ENCODE measurements around the gene UBE3D. TPM values are rescaled to one million over a fixed set of nuclear protein-coding genes. Genes with fewer than 3 reads are reported as not detected.

The UBE3D gene
- total and polyA plus RNA-seq, 2 of the 8 experiments (the other 6 are each of a cell fraction or from before 2014, with no cell fraction given) = 5.7 to 16.3 TPM

DNA sequence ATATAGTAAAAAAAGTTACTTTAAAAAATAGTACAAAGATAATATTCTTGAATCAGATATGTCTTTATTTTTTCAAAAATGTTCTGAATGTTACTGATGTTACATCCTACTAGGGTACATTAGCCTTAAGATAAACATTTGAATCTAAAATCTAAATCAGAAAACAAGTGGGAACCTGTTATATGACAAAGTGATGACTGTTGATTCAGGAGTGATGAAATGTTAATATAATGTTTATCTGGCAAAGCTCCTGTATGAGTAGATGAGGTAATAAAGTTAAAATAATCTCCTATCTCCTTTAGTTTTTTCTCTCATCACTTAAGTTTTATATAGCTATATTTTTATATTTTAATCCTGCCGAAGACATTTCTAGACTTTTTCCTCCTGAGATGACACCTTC is 6.1 kb upstream of the UBE3D start:
- Histone ChIP-seq H2BK12ac (ENCODE audit: low read depth, low read length) (no peak overlapping the region), H3K9me3 (ENCODE audit: insufficient read depth in 2 of 2, low read depth in 1 of 2, low read length in 1 of 2) (no peaks in the 10 kb centered on the region), H4K5ac (ENCODE audit: insufficient read length, low read depth, low read length) (no peak overlapping the region), H3K4me1 (replicated peaks in 1 of 4; ENCODE audit: control insufficient read depth in 3 of 4, insufficient read depth in 4 of 4, low read length in 3 of 4) (peaks cover 0 to 15% (median 4%) of the 10 kb centered on the region in 4 experiments; a peak in 2 of 7 replicates), H3K4ac (replicated peaks; ENCODE audit: insufficient read length, low read depth, low read length) (no peak overlapping the region), H3K9ac (replicated peaks in 1 of 4; ENCODE audit: extremely low read depth in 1 of 4, low read depth in 3 of 4, low read length in 3 of 4) (no peak overlapping the region), H3K36me3 (ENCODE audit: control insufficient read depth in 2 of 4, insufficient read depth in 4 of 4, low read length in 3 of 4) (no peaks in the 10 kb centered on the region), H3K56ac (replicated peaks; ENCODE audit: insufficient read length, low read depth, low read length) (no peak overlapping the region), H3K4me3 (ENCODE audit: extremely low read depth in 1 of 4, insufficient read depth in 2 of 4, low read depth in 3 of 4, low read length in 4 of 4) (no peak overlapping the region), H2BK20ac (ENCODE audit: low read length) (no peak overlapping the region), H4K20me1 (replicated peaks in 1 of 2; ENCODE audit: control insufficient read depth in 1 of 2, insufficient read depth in 2 of 2, low read length in 2 of 2) (no peaks in the 10 kb centered on the region), H3K14ac (ENCODE audit: insufficient read length) (no peak overlapping the region), H2BK5ac (ENCODE audit: low read depth, low read length) (no peak overlapping the region), H3K27ac (ENCODE audit: low read depth, low read length) (no peak overlapping the region), H4K91ac (replicated peaks; ENCODE audit: insufficient read length, low read length) (no peak overlapping the region), H3K4me2 (ENCODE audit: insufficient read depth in 1 of 2, low read depth in 2 of 2, low read length in 2 of 2) (no peak overlapping the region), H2AK5ac (ENCODE audit: low read depth, low read length) (no peak overlapping the region), H2BK15ac (ENCODE audit: low read length) (no peak overlapping the region), H3K18ac (ENCODE audit: extremely low read depth, low read length) (no peak overlapping the region), H3K27me3 (replicated peaks in 1 of 4; ENCODE audit: control insufficient read depth in 3 of 4, extremely low read depth in 1 of 4, insufficient read depth in 3 of 4, low read length in 3 of 4) (no peaks in the 10 kb centered on the region), H2AFZ (ENCODE audit: low read length) (no peak overlapping the region), H2BK120ac (replicated peaks; ENCODE audit: low read depth, low read length) (no peak overlapping the region), H4K8ac (ENCODE audit: extremely low read depth, insufficient read depth, low read length) (no peak overlapping the region), H3K79me1 (ENCODE audit: low read depth, low read length) (no peaks in the 10 kb centered on the region), H3K23ac (ENCODE audit: insufficient read length) (no peak overlapping the region), H3K23me2 (ENCODE audit: low read depth, low read length) (no peaks in the 10 kb centered on the region), H3K79me2 (ENCODE audit: control insufficient read depth in 1 of 2, insufficient read depth in 2 of 2, low read length in 2 of 2) (peaks cover 0 to 61% of the 10 kb centered on the region in 2 experiments; a peak in 3 of 4 replicates)
- no peak for DNase-seq (ENCODE audit: low read depth in 1 of 2, low spot score in 2 of 2)
- POLR2A ChIA-PET (ENCODE audit: partially characterized antibody) = no interaction called here
- FAIRE-seq = no peak
- 93% methylated on average over 1 of the region's 1 CpG; no CpG with 5 or more reads in 1 of the 2 experiments for WGBS, 2 experiments (ENCODE audit: extremely low coverage in 1 of 2, insufficient coverage in 1 of 2, insufficient read length in 1 of 2, insufficient replicate concordance in 2 of 2, low coverage in 1 of 2, low lambda C conversion rate in 2 of 2, missing lambda C conversion rate in 1 of 2)
- CTCF ChIA-PET (ENCODE audit: partially characterized antibody) = interaction anchor here (0.8 kb wide), 1 partner anchor 30 kb away, joined by 3 read pairs; no protein-coding TSS in a partner anchor
- no peak for TF ChIP-seq EZH2 (IDR thresholded peaks at IDR 0.05; ENCODE audit: low read depth, low read length, severe bottlenecking)

Data from H1 (cell line).